IMR-90 (cell line): ENCODE data around the gene CREG2. TPM values are rescaled to one million over a fixed set of nuclear protein-coding genes. Genes with fewer than 3 reads are reported as not detected.

Experiments
- ATAC-seq: fragments of 200-7000 bp; cut with Tn5 transposase; 2 replicates; pipeline ENCODE4 v1.9.1; 2020; ENCODE audit warnings: low read depth, mild to moderate bottlenecking, moderate library complexity
- BruUV-seq: library from RNA; stranded (reverse); fragments of 400-500 nt; replicated peaks from 2 replicates; lab custom pipeline; 2021; lab: Mats Ljungman, UMichigan
- CTCF ChIA-PET: fragments of 300-600 bp; formaldehyde crosslinking; extraction: SDS; loops from one replicate; lab custom pipeline; 2021; ENCODE audit warnings: antibody characterized with exemption; lab: Yijun Ruan, JAX
- POLR2A ChIA-PET: fragments of 300-600 bp; sonication (Branson Sonifier 250); formaldehyde crosslinking; loops from one replicate; lab custom pipeline; 2022; ENCODE audit warnings: antibody characterized with exemption; ENCODE audit not compliant: unreplicated experiment; lab: Charles Lee
- DNase-seq: peaks from one replicate; pipeline ENCODE4 v3.0.0; 2013
- H2AFZ ChIP-seq: replicated peaks from 2 replicates; pipeline ENCODE3; 2013; ENCODE audit warnings: low read length, mild to moderate bottlenecking; ENCODE audit not compliant: poor library complexity
- H2AK5ac ChIP-seq: 2 replicates; pipeline ENCODE4 v1.6.1; 2013; ENCODE audit warnings: low read depth, low read length, inconsistent platforms
- H2AK9ac ChIP-seq: replicated peaks from 2 replicates; pipeline ENCODE3; 2013; ENCODE audit warnings: mild to moderate bottlenecking, low read depth, low read length, moderate library complexity; ENCODE audit not compliant: poor library complexity
- H2BK120ac ChIP-seq: 2 replicates; pipeline ENCODE4 v1.6.1; 2013; ENCODE audit warnings: low read depth, low read length, inconsistent platforms
- H2BK15ac ChIP-seq: 3 replicates; pipeline ENCODE4 v1.6.1; 2013; ENCODE audit warnings: low read depth, low read length, inconsistent platforms
- H2BK20ac ChIP-seq: 2 replicates; pipeline ENCODE4 v1.6.1; 2013; ENCODE audit warnings: low read depth, mild to moderate bottlenecking, inconsistent platforms, low read length, moderate library complexity
- H2BK5ac ChIP-seq: 2 replicates; pipeline ENCODE4 v1.6.1; 2013; ENCODE audit warnings: mild to moderate bottlenecking, low read depth, low read length, inconsistent platforms; ENCODE audit not compliant: poor library complexity, severe bottlenecking
- H3K14ac ChIP-seq: replicated peaks from 2 replicates; pipeline ENCODE4 v1.6.1; 2013; ENCODE audit warnings: low read depth, low read length, inconsistent platforms
- H3K18ac ChIP-seq: 2 replicates; pipeline ENCODE4 v1.6.1; 2013; ENCODE audit warnings: low read depth, low read length, control low read depth
- H3K23ac ChIP-seq: 2 replicates; pipeline ENCODE4 v1.6.1; 2013; ENCODE audit warnings: low read depth, low read length, inconsistent platforms
- H3K27ac ChIP-seq: 2 replicates; pipeline ENCODE4 v1.5.1; 2013; ENCODE audit warnings: mild to moderate bottlenecking, control low read depth, low read length; ENCODE audit not compliant: insufficient read depth
- H3K27me3 ChIP-seq: 2 replicates; pipeline ENCODE4 v1.6.1; 2013; ENCODE audit warnings: low read length; ENCODE audit not compliant: control insufficient read depth, insufficient read depth
- H3K36me3 ChIP-seq: 2 replicates; pipeline ENCODE4 v1.6.1; 2013; ENCODE audit warnings: low read length, mixed read lengths; ENCODE audit not compliant: control insufficient read depth, insufficient read depth
- H3K4ac ChIP-seq: 2 replicates; pipeline ENCODE4 v1.6.1; 2013; ENCODE audit warnings: low read depth, low read length, inconsistent platforms
- H3K4me1 ChIP-seq: 2 replicates; pipeline ENCODE4 v1.6.1; 2013; ENCODE audit warnings: low read length, mixed read lengths; ENCODE audit not compliant: control insufficient read depth, insufficient read depth
- H3K4me2 ChIP-seq: 2 replicates; pipeline ENCODE4 v1.6.1; 2013; ENCODE audit warnings: low read depth, mild to moderate bottlenecking, control low read depth, low read length, moderate library complexity
- H3K4me3 ChIP-seq: 2 replicates; pipeline ENCODE4 v1.5.1; 2013; ENCODE audit warnings: low read depth, mild to moderate bottlenecking, control low read depth, low read length, moderate library complexity; ENCODE audit not compliant: insufficient read depth
- H3K56ac ChIP-seq: 2 replicates; pipeline ENCODE4 v1.6.1; 2013; ENCODE audit warnings: low read length, inconsistent platforms; ENCODE audit not compliant: insufficient read depth; ENCODE audit errors: extremely low read depth
- H3K79me1 ChIP-seq, 2 experiments: 2 replicates each; pipeline ENCODE4 v1.6.1; 2013; ENCODE audit warnings: low read length in 2 of 2, inconsistent platforms in 1 of 2, low read depth in 1 of 2
- H3K9ac ChIP-seq: 2 replicates; pipeline ENCODE4 v1.6.1; 2013; ENCODE audit warnings: low read depth, low read length, control low read depth
- H3K9me1 ChIP-seq: 2 replicates; pipeline ENCODE4 v1.6.1; 2013; ENCODE audit warnings: low read length, inconsistent platforms; ENCODE audit not compliant: insufficient read depth
- H3K9me3 ChIP-seq: 2 replicates; pipeline ENCODE4 v1.6.1; 2013; ENCODE audit warnings: low read length; ENCODE audit not compliant: control insufficient read depth, insufficient read depth
- H4K20me1 ChIP-seq: 2 replicates; pipeline ENCODE4 v1.6.1; 2013; ENCODE audit warnings: low read length, inconsistent platforms; ENCODE audit not compliant: insufficient read depth
- H4K5ac ChIP-seq: 2 replicates; pipeline ENCODE4 v1.6.1; 2013; ENCODE audit warnings: mild to moderate bottlenecking, low read depth, low read length, control low read depth
- H4K8ac ChIP-seq, 2 experiments: 2 replicates each; pipeline ENCODE4 v1.6.1; 2013; ENCODE audit warnings: low read depth in 2 of 2, low read length in 2 of 2, control low read depth in 1 of 2, inconsistent platforms in 1 of 2
- H4K91ac ChIP-seq: 2 replicates; pipeline ENCODE4 v1.6.1; 2013; ENCODE audit warnings: low read depth, low read length, inconsistent platforms; ENCODE audit not compliant: insufficient read depth
- CEBPB ChIP-seq: IDR thresholded peaks from 2 replicates; pipeline ENCODE4 v1.6.1; 2012; ENCODE audit warnings: low read depth, low read length, improper control_type of control experiment
- FOS ChIP-seq: fragments of 150-350 bp; IDR thresholded peaks from 2 replicates; pipeline ENCODE4 v1.6.1; 2016; ENCODE audit warnings: low read depth, low read length
- MXI1 ChIP-seq: IDR thresholded peaks from 2 replicates; pipeline ENCODE4 v1.6.1; 2012; ENCODE audit warnings: low read depth, mild to moderate bottlenecking, low read length, moderate library complexity, borderline replicate concordance
- NFE2L2 ChIP-seq: fragments of 150-350 bp; IDR thresholded peaks from 2 replicates; pipeline ENCODE4 v1.6.1; 2016; ENCODE audit warnings: low read depth, mild to moderate bottlenecking, low read length
- POLR2A ChIP-seq: IDR thresholded peaks from 2 replicates; pipeline ENCODE4 v1.6.1; 2012; ENCODE audit warnings: mild to moderate bottlenecking, low read depth, low read length
- RCOR1 ChIP-seq: IDR thresholded peaks from 2 replicates; pipeline ENCODE4 v1.6.1; 2012; ENCODE audit warnings: mild to moderate bottlenecking, low read length, improper control_type of control experiment; ENCODE audit not compliant: insufficient replicate concordance
- WGBS, 2 experiments: methylation state at CpG; one replicate each; pipeline versions ENCODE4 v1.1.5 to v1.1.7; 2013; ENCODE audit warnings: missing lambda C conversion rate in 2 of 2; ENCODE audit not compliant: insufficient read length in 1 of 2; ENCODE audit errors: extremely low coverage in 2 of 2; 5-methylcytosine and 5-hydroxymethylcytosine counted together
- dilution Hi-C: fragments of 300-500 bp; cut with HindIII; formaldehyde crosslinking; loops from one replicate; pipeline ENCODE4 v1.14.3; 2018; ENCODE audit warnings: low sequenced_read_pairs; ENCODE audit not compliant: unreplicated experiment
- in situ Hi-C: fragments of 300-500 bp; cut with MboI; formaldehyde crosslinking; loops from 3 replicates; pipeline ENCODE4 v1.14.3; 2019; ENCODE audit warnings: low sequenced_read_pairs, inconsistent platforms, mixed read lengths
- intact Hi-C: fragments of 100-400 bp; cut with micrococcal nuclease; formaldehyde crosslinking; loops from 2 replicates; pipeline ENCODE4 v1.10.0; 2022
- polyA plus RNA-seq, 3 experiments: library from polyadenylated mRNA; depleted of rRNA; stranded (reverse); fragments of >200 nt; gene quantifications; 2 replicates each; pipeline ENCODE4 v1.2.3, GENCODE V29; 2012; ENCODE audit warnings: low replicate concordance in 1 of 3
- total RNA-seq: library from RNA; depleted of rRNA; stranded (reverse); fragments of >200 nt; gene quantifications from 2 replicates; pipeline ENCODE4 v1.2.3, GENCODE V29; 2012

The CREG2 gene
- total and polyA plus RNA-seq, 2 of the 4 experiments (the other 2 are of a cell fraction) = 0.17 TPM; not detected in 1

GRCh38 chr2:101369100-101369499 lies 18.2 kb downstream of the CREG2 start:
- H2BK15ac ChIP-seq = no peak overlapping the region
- H2AFZ ChIP-seq = no peak overlapping the region
- H3K4me1 ChIP-seq = no peaks in the 10 kb centered on the region
- H3K23ac ChIP-seq = no peak overlapping the region
- no peaks in the 10 kb centered on the region for H3K36me3 ChIP-seq
- BruUV-seq = no TSS peak
- POLR2A ChIA-PET = interaction anchor here (0.5 kb wide), 1 partner anchor 18 kb away, joined by 5 read pairs; no protein-coding TSS in a partner anchor
- H3K18ac ChIP-seq = no peak overlapping the region
- H2AK9ac ChIP-seq = no peak overlapping the region
- H3K56ac ChIP-seq = no peak overlapping the region
- dilution Hi-C loops (no loop called here), in situ Hi-C loops (no loop called here), intact Hi-C loops (no loop called here)
- peaks cover 27% of the 10 kb centered on the region for H3K27me3 ChIP-seq
- no peak overlapping the region for H2BK20ac ChIP-seq
- no peak overlapping the region for H2AK5ac ChIP-seq
- no peaks in the 10 kb centered on the region for H3K9me3 ChIP-seq
- 80% methylated on average over 1 of the region's 4 CpGs; no CpG with 5 or more reads in 1 of the 2 experiments for WGBS, 2 experiments
- DNase-seq = no peak
- H4K20me1 ChIP-seq = no peaks in the 10 kb centered on the region
- H3K4me2 ChIP-seq = no peak overlapping the region
- no peak for ATAC-seq
- no peak overlapping the region for H3K14ac ChIP-seq
- no peak overlapping the region for H2BK5ac ChIP-seq
- H3K9ac ChIP-seq = no peak overlapping the region
- CTCF ChIA-PET = interaction anchor here (1.1 kb wide), 1 partner anchor 68 kb away, joined by 3 read pairs; no protein-coding TSS in a partner anchor
- no peak overlapping the region for H2BK120ac ChIP-seq
- no peak overlapping the region for H3K27ac ChIP-seq
- no peak overlapping the region for H3K4me3 ChIP-seq
- no peaks in the 10 kb centered on the region for H3K9me1 ChIP-seq
- no peak for TF ChIP-seq CEBPB
- no peak for TF ChIP-seq POLR2A
- TF ChIP-seq MXI1 = no peak
- TF ChIP-seq NFE2L2 = no peak
- TF ChIP-seq FOS = no peak
- no peak for TF ChIP-seq RCOR1
- no peak overlapping the region for H4K5ac ChIP-seq
- H3K79me1 ChIP-seq = no peaks in the 10 kb centered on the region
- no peak overlapping the region for H4K91ac ChIP-seq
- H3K4ac ChIP-seq = no peak overlapping the region
- H4K8ac ChIP-seq = no peak overlapping the region
